CD4-positive, alpha-beta T cell treated with Interleukin-21 for 1 hour (primary cell): ENCODE data around the gene ZCCHC2.

Experiments used
- DNase-seq: peaks from one replicate; pipeline ENCODE4 v3.0.0-alpha.2; 2020

The ZCCHC2 gene

DNA sequence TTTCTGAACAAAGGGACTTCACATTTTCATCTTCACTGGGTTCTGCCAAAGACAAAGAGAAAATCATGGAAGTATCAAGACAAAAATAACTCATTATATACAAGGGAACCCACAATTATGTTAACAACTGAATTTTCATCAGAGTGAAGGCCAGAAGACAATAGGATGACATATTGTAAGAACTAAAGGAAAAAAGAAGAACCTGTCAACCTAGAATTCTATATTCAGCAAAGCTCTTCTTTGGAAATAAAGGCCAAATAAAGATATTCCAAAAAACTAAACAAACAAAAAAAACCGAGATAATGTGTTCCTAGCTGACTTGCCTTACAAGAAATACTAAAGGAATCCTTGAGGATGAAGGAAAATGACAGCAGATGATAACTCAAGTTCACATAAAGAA lies 10.3 kb upstream of the ZCCHC2 start:
- no peak for DNase-seq

DNA sequence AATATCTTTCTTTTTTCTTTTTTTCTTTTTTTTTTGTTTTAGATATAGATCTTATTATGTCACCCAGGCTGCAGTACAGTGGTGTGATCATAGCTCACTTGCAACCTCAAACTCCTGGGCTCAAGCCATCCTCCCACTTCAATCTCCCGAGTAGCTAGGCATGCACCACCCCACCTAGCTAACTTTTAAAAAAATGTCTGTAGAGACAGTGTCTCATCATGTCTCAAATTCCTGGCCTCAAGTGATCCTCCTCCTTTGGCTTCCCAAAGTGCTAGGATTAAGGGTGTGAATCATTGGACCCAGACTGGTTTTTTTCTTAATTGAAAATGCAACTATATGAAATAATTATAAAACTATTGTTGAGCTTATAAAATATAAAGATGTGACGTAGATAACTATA lies 9.8 kb upstream of the ZCCHC2 start:
- DNase-seq = no peak

DNA sequence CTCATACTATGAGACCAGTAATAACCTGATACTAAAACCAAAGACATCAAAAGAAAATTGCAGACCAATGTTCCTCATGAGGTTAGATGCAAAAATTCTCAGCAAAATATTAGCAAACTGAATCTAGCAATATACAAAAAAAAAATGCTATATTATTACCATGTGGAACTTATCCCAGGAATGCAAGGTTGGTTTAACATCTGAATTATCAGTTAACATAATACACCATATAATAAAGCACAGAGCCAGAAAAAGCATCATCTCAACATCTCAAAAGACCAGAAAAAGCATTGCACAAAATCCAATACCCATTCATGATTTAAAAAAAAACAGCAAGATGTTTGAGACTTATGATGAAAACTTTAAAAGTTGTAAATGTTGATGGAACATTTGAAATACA lies 8.3 kb upstream of the ZCCHC2 start:
- no peak for DNase-seq

DNA sequence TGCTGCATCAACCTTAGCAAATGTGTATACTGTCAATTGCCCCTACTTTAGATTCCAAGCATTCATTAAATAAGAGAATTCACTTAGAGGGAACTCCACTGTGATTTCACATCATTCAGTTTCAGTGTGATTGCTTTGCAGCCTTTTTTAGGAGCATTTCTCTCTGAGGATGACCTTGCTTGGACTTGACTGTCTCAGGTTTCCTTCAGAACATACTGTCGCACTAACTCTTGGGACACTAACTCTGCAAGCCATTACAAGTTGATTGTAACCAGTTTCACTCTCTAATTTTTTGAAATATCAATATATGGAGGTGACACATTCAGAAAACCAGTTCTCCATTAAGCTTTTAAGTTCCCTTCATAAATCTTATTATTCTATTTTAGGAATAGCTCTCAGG lies 6.6 kb upstream of the ZCCHC2 start:
- DNase-seq = no peak

DNA sequence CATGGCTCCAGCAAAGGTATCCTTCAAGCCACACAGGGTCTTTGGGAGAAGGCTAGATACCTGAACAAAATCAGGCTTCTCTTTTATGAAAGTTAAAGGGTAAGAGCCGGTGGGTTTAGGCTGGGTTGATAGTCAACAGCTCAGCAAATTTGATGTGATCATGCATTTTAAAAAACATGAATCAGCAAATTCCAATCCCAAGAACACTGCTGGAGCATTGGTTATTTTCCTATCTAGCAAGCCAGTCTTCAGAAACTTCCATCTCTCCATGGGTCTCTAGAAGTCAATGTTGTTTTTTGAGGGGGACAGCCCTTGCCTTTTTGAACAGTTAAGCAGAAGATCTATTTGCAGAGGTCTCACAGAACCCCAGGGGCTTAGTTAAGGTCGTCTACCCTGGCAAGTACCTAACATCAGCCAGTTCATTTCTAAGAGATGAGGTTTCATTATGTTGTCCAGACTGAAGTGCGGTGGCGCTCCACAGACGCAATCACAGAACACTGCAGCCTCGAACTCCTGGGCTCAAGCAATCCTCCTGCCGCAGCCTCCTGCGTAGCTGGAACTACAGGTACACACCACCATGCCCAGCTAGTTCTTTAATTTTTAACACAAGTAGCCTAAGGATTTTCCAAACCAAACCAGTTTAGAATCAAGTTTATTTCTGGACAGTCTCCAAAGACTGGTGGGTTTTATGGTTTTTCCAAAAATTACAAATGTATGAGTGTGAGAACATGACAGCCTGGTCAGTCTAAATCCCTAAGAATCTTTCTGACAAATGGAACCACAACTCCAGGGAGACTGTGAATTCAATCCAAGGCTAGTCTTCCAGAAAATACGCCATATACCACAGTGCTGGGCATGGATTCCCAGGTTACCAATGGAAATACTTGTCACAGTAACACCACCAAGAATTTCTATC lies 4.1 kb upstream of the ZCCHC2 start:
- no peak for DNase-seq

DNA sequence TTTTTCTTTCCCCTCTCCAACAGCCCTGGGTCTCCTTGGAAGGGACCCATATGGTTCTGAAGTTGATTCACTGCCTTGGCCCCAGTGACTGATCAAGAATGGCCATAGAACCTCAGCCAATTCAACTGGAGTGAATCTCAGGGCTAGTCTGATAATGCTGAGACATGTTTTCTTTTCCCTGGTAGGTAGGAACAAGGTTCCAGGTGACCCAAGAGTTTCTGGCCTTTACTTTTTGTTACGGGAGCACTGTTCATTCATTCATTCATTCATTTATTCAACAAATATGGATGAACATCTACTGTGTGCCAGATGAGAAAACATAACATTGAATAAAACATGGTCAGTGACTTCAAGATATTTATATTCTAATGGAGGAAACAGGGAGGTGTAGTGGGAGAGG lies 3.1 kb upstream of the ZCCHC2 start:
- no peak for DNase-seq

DNA sequence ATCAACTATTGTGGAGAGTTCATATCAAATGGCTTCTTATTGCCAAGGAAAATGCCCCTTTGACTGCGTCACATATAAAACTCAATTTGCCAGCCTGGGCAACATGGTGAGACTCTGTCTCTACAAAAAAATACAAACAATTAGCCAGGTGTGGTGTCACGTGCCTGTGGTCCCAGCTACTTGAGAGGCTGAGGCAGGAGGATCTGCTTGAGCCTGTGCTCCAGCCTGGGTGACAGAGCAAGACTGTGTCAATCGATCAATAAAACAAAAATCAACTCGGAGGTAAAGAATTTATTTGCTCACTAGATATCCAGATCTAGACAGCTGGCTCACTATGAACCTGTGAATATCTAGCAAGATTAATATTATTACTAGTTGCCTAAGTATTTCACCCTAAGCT lies 1.7 kb upstream of the ZCCHC2 start:
- DNase-seq = no peak

DNA sequence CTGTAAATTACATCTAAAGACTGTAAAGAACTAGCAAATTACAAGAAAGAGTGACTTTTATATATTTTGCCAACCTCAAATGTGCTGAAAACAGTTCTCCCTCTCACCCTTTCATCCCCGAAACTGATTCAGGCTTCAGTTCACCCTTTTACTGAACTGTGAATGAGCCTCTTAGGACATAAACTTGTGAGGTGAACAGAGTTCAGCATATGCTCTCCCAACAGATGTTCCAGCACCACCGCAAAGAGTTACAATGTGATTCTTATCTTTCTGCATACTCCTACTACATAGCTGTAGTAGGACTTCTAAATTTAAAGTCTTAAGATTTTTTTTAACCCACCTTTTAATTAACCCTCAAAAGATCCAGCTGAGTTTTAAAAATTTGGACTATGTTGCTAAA lies 1.2 kb upstream of the ZCCHC2 start:
- no peak for DNase-seq

DNA sequence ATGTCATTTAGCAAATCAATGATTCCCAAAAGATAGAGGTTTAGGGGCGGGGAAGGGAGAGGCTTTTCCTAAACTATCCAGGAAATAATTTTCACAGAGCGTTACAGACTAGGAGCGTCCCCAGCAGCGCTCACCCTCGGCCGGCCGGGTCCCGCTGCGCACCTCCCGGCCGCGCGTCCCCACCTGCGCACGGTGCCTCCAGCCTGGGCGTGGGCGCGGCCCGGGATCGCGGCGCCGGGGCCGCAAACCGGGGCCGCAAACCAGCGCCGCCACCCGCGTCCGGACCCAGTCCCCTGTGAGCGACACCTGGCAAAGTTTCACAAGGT lies 684 bp upstream of the ZCCHC2 start:
- DNase-seq = no peak

DNA sequence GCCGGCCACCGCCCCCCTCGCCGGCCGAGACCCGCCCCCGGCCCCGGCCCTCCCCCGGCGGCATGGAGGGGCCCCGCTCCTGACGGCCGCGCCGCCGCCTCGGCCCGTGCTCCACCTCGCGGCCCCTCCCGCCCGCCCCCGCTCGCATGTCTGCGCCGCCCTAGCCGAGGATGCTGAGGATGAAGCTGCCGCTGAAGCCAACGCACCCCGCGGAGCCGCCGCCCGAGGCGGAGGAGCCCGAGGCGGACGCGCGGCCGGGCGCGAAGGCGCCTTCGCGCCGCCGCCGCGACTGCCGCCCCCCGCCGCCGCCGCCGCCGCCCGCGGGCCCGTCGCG lies 397 bp downstream of the ZCCHC2 start:
- no peak for DNase-seq

DNA sequence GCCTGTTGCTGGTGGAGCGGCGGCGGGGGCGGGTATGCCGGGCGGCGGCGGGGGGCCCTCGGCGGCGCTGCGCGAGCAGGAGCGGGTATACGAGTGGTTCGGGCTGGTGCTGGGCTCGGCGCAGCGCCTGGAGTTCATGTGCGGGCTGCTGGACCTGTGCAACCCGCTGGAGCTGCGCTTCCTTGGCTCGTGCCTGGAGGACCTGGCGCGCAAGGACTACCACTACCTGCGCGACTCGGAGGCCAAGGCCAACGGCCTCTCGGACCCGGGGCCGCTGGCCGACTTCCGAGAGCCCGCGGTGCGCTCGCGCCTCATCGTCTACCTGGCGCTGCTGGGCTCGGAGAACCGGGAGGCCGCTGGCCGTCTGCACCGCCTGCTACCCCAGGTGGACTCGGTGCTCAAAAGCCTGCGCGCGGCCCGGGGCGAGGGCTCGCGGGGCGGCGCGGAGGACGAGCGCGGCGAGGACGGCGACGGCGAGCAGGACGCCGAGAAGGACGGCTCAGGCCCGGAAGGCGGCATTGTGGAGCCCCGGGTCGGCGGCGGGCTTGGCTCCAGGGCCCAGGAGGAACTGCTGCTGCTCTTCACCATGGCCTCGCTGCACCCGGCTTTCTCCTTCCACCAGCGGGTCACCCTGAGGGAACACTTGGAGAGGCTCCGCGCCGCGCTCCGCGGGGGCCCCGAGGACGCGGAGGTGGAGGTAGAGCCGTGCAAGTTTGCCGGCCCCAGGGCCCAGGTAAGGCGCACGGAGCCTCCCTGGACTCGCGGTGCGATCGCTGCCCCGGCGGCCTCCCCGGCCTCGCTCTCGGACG lies 1.0 kb downstream of the ZCCHC2 start:
- peak; percentile 52 for DNase-seq

DNA sequence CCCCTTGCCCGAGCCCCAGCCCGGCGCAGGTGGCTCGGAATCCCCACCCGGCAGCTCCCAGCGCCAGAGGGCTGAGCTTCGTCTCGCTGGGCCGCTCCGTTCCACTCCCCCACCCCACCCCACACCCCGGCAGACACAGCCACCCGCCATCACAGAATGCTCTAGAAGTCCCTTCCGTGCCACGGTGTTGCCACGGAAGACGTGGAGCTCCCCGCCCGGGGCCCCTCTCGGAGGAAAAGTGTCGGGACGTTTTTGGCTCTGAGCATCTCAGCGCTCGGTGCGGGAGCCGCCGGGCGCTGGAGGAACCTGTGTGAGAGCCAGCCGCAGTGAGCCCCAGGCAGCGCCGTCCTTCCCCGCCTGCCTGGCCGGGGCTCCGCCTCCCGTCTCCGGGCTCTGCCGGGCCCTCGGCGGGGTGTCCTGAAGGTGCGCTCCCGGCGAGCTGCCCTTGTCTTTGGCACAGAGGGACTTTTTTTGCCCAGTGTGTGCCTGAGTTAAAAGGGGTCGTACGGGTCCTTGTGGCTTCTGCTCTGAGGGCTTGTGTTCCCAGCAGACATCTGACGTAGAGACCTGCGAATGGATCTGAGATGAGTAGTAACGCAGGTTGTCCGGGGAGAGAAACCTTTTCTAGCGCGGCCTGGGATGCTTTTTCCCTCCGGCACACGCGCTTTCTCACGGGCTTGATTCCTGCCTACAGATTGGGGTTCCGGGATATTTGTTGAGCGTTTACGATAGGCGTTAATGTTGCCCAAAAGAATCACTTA lies 1.8 kb downstream of the ZCCHC2 start:
- DNase-seq = peak; percentile 64

DNA sequence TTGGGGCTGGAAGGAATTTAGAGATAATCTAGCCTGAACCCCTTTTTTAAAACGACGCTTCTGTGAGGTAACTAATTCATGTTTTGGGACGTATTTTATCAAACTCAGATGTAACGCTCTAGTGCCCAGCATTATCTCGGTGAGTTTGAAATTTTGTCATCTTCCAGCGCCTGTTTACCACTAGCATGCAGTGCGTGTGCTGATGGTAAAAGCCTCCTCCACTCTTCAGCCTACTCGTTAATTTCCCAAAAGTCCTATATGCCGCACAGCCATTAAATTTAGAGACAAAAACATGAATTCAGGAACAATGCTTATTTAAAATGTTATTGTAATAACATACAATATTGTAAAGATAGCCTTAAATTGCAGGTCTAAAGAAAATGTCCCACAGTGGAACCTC lies 2.8 kb downstream of the ZCCHC2 start:
- DNase-seq = peak; percentile 28

DNA sequence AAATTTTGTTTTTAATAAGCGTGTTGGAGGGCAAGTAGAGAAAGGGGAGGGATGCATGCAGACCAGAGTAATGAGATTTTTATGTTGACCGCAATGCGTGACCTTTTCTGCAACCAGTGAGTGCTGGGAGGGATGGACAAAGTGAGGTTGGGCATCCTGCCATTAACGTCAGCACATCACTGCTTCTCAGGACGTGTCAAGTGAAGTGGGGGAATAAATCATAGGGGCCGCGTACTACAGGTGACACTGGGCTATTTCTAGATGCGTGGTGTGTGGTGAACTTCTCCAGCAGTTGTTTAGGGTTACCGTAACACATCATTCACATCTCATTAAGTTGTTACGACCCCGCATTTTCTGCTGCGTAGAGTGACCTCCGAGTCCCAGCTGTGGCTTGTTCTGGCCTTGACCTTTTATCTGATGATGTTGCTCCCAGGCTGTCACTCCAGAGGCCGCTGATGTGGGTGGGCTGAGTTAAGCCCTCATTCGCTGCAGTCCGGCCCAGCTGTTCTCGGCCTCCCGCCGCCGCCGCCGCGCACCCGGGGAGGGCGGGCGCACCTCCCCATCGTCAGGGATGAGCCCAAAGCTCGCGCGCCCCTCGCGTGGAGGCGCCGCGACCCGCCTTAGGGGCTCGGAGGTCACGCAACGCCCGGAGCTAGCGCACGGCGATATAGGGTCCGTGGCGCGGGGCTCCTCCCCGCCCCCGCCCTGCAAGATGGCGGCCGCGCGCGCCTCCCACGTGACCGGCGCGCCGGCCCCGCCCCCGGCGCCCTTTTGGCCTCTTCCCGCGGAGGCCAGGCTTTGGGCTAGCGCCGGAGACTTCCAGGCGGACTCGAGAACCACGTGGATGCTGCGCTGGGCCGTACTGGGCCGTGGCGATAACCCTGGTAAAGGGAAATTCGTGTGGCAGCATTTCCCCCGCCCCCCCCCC lies 3.5 kb downstream of the ZCCHC2 start:
- DNase-seq = peak; percentile 77

DNA sequence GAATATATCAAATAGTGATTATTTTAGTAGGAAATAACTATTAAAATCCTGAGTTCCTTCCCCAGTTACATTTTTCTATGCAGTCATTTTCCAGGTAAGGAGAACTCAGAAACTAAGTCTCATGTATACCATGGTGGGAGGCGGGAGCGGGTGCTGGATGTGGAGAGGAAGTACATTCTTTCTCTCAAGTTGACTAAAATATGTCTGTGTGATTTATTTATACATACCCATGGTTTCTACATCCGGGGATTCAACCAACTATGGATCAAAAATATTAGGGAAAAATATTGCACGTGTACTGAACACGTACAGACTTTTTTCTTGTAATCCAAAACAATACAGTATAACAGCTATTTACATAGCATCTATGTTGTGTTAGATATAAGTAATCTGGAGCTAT lies 6.8 kb downstream of the ZCCHC2 start:
- DNase-seq = no peak

DNA sequence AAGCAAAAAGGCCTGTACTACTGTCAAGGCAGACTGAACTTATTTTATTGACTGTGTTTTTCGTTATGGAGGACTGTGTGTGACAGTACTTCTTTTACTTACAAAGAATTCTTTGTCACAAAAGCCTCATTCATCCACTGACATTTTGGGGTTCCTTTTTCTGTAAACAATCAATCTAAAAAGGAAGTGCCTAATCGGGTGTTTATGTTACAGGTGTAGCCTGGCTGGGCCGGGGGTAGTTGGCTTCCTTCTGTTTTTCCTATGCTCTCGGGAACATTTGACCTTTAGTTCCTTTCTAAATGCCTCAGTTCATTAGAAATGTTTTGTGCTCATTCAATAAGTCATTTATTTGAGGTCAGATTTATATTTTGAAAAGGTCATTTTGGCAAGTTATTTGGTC lies 8.3 kb downstream of the ZCCHC2 start:
- no peak for DNase-seq

DNA sequence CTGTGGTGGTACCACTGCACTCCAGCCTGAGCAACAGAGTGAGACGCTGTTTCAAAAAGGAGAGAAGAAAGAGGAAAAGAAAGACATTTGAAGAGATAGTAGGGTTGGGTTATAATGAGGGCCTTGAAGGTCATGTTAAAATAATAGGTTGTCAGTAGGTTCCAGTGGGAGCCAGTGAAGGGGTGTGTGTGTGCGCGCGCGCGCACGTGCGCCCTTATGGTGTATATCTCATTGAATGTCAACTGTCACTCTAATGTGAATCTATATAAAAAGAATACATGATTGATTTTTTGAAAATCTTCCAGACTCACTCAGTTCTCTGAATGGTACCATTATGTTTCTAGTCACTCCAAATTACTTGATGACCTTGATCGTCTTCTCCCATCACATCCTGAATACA lies 9.1 kb downstream of the ZCCHC2 start:
- no peak for DNase-seq

DNA sequence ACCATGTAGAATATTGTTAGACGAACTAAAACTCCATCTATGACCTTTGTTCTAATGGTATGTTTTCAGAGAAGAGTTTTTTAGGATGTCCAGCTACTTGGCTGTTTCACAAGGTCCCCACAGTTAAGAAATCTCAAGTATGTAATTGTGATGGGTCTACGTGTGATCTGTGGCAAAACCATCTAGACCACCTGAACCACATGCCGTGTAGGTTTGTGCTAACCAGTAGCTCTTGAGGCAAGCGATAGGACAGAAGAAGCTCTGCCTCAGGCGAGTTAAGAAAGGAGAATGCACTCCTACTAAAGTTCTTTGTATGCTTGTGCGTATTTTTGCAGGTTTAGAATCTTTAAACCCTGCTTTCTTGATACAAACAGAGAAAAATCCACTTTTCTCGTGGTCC lies 13.2 kb downstream of the ZCCHC2 start:
- no peak for DNase-seq

DNA sequence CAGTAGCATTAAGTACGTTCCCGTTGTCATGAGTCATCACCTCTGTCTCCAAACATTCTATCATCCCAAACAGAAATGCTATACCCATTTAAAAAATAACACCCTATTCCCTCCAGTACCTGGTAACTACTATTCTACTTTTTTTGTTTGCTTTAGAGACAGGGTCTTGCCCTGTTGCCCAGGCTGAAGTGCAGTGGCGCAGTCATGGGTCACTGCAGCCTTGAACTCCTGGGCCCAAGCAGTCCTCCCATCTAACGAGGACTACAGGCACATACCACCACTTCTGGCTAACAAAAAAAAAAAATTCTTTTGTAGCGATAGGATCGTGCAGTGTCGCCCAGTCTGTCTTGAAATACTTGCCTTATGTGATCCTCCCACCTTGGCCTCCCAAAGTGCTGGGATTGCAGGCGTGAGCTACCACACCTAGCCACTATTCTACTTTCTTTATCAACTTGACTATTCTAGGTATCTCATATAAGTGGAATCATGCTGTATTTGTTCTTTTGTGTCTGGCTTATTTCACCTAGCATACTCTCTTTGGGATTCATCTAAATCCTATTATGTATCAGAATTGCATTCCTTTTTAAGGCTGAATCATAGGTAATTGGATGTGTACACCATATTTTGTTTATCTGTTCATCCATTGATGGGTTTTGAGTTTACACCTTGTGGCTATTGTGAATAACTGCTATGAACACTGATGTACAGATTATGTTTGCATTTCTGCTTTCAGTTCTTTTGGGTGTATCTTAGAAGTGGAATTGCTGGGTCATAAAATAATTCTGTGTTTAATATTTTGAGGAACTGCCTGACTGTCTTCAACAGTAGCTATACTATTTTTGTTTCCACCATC lies 14.4 kb downstream of the ZCCHC2 start:
- no peak for DNase-seq

DNA sequence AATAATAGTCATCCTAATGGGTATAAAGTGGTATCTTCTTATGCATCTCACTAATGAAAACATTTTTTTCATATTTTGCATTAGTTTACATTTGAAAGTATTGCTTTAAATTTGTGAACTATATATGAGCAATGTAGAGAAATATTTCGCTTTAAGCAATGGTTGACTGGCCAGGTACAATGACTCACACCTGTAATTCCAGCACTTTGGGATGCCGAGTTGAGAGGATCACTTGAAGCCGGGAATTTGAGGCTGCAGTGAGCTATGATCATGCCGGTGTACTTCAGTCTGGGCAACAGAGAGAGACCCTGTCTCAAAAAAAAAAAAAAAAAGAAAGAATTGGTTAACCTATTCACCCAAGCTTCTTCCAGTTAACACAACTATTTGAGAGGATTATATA lies 15.1 kb downstream of the ZCCHC2 start:
- DNase-seq = no peak

DNA sequence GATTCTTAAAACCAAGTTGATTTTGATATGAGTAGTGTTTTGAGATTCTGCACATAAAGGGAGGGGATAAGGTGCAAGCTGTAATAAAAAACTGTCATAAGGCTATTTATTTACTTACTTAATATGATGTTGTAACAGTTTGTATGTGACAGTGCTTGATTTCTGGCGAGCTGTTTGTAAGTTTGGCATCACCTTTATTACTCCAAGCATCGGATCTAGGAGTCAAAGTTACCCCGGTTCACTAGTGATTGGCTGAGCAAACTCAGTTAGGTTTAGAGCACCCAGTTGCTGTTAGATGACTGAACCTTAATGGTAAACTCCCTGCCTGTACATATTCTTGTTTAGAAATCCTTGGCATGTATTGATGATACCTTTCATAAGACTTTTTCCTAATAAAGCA lies 16.1 kb downstream of the ZCCHC2 start:
- DNase-seq = no peak
